ENCODE measurements around the gene MSI2. TPM values are rescaled to one million over a fixed set of nuclear protein-coding genes. Genes with fewer than 3 reads are reported as not detected.

Gene MSI2
- total and polyA plus RNA-seq, 12 donors = 25.5 to 135 (median 121) TPM

DNA sequence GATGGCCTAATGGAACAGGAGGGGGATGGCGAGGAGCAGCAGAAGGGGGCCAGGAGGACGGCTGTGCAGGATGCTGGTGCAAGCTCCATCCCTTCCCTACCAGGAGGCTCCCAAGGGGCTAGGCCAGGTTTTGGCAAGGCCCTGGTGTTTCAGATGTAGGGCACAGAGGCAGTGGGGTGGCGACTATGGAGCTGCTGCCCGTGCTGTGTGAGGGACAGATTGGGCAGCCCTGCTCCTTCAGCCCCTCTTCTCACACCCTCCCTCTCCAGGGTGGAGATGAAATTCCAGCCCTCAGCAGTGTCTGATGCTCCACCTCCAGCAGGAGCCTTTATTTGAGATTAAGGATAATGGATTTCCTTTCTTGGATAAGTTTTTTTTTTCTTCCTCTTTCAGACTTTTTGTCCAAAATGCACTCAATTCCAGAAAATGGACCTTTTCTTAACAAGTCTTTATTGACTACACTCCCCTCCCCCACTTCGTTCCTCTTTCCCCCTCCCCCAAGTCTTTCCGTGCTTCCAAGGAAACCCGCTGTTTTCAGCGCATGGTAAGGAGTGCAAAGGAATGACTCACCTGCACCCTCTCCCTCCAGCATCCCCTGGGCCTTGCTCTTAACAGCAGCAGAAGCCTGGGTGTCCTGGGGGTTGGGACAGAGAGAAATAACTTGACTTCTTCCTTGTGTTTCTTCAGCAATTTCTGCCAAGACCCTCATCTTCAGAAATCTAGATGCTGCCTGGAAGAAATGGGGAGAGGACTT is 393.6 kb downstream of the MSI2 start:
- no peaks in the 10 kb centered on the region for H3K27me3 ChIP-seq
- H3K4me1 ChIP-seq = no peaks in the 10 kb centered on the region
- no peaks in the 10 kb centered on the region for H3K9me3 ChIP-seq
- DNase-seq = no peak
- intact Hi-C loops (cut with DNase I) = no loop called here
- ATAC-seq = no peak
- TF ChIP-seq, protein P1, sequence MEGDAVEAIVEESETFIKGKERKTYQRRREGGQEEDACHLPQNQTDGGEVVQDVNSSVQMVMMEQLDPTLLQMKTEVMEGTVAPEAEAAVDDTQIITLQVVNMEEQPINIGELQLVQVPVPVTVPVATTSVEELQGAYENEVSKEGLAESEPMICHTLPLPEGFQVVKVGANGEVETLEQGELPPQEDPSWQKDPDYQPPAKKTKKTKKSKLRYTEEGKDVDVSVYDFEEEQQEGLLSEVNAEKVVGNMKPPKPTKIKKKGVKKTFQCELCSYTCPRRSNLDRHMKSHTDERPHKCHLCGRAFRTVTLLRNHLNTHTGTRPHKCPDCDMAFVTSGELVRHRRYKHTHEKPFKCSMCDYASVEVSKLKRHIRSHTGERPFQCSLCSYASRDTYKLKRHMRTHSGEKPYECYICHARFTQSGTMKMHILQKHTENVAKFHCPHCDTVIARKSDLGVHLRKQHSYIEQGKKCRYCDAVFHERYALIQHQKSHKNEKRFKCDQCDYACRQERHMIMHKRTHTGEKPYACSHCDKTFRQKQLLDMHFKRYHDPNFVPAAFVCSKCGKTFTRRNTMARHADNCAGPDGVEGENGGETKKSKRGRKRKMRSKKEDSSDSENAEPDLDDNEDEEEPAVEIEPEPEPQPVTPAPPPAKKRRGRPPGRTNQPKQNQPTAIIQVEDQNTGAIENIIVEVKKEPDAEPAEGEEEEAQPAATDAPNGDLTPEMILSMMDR (IDR thresholded peaks at IDR 0.05) = no peak
- no peak overlapping the region for H3K4me3 ChIP-seq
- no peak overlapping the region for H3K27ac ChIP-seq
- peaks cover 0 to 8% (median 0%) of the 10 kb centered on the region in 9 donors for H3K36me3 ChIP-seq
- WGBS, 2 donors = 85 to 86% methylated on average over 8 of the region's 8 CpGs

DNA sequence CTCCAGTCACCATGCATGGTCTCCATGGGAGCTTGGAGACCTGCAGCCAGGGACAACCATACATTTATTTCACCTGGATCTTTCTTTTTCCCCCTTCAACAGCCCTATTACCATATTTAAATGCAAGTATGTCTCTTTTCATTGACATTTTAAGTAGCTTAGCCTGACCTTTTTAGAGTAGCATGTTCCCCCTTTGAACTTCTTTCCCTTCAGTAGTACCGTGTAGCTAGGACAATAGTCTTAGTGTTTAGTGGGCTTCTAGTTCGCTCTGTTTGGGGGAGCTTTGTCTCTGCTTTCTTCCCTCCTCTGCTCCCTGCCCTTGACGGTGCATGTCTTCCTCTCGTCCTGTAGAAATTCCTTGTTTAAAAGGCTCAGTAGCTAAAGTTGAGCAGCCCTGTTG is 394.2 kb downstream of the MSI2 start:
- ATAC-seq = no peak
- no peaks in the 10 kb centered on the region for H3K27me3 ChIP-seq
- intact Hi-C loops (cut with DNase I) = no loop called here
- no peaks in the 10 kb centered on the region for H3K4me1 ChIP-seq
- 92% methylated on average over 4 of the region's 4 CpGs for WGBS, 2 donors
- no peaks in the 10 kb centered on the region for H3K9me3 ChIP-seq
- no peak overlapping the region for H3K27ac ChIP-seq
- TF ChIP-seq, protein P1 (IDR thresholded peaks at IDR 0.05) = no peak
- H3K36me3 ChIP-seq = peaks cover 0 to 8% (median 0%) of the 10 kb centered on the region in 9 donors
- H3K4me3 ChIP-seq = no peak overlapping the region
- no peak for DNase-seq

DNA sequence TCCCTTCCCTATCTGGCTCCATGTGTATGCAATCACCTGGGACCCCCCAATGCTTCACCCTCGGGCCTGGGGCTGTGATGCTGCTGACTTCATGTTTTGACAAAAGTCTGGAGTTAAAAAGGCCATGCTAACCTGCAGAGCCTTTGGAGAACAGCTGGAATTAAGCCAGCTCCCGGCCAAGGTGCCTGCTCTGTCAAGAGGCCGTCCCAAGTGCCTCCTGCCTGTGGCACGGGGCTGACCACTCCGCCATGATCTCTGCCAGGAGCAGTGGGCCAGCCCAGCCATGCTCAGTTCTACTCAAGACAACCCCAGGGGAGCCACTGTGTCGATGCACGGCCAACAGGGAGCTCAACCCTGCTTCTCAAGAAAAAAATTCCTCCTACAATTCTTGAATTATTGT is 395.1 kb downstream of the MSI2 start:
- peaks cover 0 to 8% (median 0%) of the 10 kb centered on the region in 9 donors for H3K36me3 ChIP-seq
- intact Hi-C loops (cut with DNase I) = no loop called here
- 79 to 85% methylated on average over 7 of the region's 7 CpGs for WGBS, 2 donors
- DNase-seq (no peak), ATAC-seq (no peak)
- no peak overlapping the region for H3K4me3 ChIP-seq
- H3K27ac ChIP-seq = no peak overlapping the region
- TF ChIP-seq, protein P1 (IDR thresholded peaks at IDR 0.05) = no peak
- H3K4me1 ChIP-seq = no peaks in the 10 kb centered on the region
- no peaks in the 10 kb centered on the region for H3K27me3 ChIP-seq
- H3K9me3 ChIP-seq = no peaks in the 10 kb centered on the region

DNA sequence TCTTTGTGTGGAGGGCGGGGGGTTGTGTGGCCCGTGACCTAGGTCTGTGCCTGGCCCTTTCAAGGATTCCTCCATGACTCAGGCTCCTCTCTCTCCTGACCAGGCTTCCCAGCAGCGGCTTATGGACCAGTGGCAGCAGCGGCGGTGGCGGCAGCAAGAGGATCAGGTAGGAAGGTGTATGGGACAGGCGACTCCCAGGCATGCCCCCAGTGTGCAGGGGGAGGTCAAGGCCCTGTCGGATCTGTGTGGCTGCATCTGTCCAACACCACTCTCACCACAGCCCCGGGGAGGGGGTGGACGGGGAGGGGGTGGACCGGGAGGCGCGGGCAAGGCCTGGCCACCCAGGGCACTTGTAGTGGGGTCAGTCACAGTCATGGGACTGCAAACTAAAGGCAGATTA is 395.7 kb downstream of the MSI2 start:
- H3K27me3 ChIP-seq = no peaks in the 10 kb centered on the region
- H3K27ac ChIP-seq = no peak overlapping the region
- TF ChIP-seq, protein P1 (IDR thresholded peaks at IDR 0.05) = no peak
- ATAC-seq (no peak), DNase-seq (no peak)
- no peaks in the 10 kb centered on the region for H3K4me1 ChIP-seq
- 94 to 95% methylated on average over 13 of the region's 13 CpGs for WGBS, 2 donors
- intact Hi-C loops (cut with DNase I) = no loop called here
- peaks cover 0 to 8% (median 0%) of the 10 kb centered on the region in 9 donors for H3K36me3 ChIP-seq
- no peaks in the 10 kb centered on the region for H3K9me3 ChIP-seq
- no peak overlapping the region for H3K4me3 ChIP-seq
